GM12873 (cell line): Measurements from ENCODE around the gene NDUFAF3.

Experiments
- CTCF ChIP-seq: IDR thresholded peaks from 2 replicates; pipeline ENCODE4 v1.5.1; 2012; ENCODE audit warnings: low read depth, mild to moderate bottlenecking, moderate library complexity, low read length, control low read depth; ENCODE audit not compliant: insufficient read depth; ENCODE audit errors: missing control alignments

NDUFAF3 gene

DNA sequence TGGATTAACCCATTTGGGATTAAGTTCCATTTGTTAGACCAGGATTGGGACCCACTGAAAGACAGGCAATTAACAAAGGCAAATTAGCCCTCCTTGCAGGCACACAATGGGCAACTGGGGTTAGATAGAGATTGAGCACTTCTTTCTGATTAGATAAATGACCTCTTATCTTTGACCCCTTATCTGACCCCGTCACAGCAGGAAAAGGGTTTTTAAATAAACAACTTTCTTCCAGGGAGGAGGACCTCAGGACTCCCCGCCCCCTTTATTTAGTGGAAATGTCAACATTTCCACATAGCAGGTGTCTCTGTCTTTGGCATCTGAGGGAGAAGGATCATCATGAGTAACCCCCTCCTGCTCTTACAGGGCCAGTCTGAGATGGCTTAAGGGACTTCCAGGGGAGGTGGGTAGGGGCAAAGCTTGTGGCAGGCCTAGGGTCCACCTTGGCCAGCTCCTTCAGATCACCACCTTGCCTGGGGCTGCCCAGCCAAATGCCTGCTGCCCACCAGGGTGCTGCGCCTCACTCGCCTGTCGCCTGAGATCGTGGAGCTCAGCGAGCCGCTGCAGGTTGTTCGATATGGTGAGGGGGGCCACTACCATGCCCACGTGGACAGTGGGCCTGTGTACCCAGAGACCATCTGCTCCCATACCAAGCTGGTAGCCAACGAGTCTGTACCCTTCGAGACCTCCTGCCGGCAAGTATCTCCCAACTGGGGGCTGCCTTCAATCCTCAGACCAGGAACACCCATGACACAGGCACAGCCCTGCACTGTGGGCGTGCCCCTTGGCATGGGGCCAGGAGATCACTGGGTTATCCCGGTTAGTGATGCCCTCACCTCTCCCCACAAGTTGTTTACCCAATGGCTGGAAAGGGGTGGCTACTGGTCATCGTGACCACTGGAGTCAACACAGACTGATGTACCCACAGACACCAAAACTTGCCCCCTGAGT lies 17.3 kb upstream of the NDUFAF3 start:
- TF ChIP-seq CTCF: no peak

DNA sequence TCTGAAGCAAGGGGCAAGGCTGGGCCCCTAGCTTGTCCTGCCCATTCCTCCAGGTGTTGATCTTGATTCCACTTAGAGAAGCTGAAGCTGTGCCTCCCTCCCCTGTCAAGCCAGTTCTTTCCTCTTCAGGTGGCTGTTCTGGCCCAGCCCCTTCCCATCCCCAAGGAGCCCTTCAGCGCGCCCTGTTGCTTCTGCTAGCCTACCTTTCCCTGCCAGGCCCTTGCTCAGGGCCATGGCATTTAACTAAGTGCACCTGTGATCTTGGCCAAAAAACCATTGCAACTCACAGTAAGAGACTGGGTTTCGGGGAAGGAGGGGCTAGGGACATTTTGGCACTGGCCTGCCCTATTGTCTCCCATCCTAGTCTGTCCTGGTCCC lies 16.6 kb upstream of the NDUFAF3 start:
- TF ChIP-seq CTCF: no peak

- TF ChIP-seq CTCF: no peak
Observed at GRCh38 chr3:49005998-49006397, 15.9 kb upstream of the NDUFAF3 start.

GRCh38 chr3:49006408-49007067 lies 15.4 kb upstream of the NDUFAF3 start:
- TF ChIP-seq CTCF: no peak

DNA sequence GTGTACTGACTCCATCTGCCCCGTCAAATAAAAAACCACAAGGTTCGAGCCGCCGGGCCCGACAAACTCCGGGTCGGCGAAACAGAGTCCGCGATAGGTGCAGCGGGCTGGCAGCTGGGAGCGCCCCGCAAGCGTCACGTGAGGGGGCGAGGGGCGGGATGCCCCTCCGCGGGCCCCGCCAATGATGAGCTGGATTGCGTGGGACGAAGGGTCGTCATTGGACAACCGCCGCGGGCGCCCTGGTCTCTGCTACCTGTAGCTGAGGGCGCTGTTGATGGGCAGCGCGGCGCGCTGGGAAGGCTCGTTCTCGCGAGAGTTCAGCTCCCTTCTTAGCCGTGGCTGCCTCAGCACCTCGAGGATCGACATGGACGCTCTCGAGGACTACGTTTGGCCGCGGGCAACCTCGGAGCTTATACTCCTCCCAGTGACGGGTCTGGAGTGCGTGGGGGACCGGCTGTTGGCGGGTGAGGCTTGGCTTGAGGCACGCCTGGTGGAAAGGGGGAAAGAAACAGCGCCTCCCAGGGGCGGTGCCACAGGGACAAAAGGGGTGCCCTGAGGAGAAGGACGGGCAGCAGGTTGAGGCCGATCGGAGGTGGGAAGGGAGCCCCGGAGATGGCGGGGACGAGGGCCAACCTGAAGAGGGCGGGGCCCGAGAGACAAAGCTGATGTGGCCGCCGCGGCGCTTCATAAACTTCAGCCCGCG lies 14.7 kb upstream of the NDUFAF3 start, which contains the start of gene WDR6:
Gene WDR6, plus strand, starts transcription at position 324 of the 703 bp plus-strand sequence. Its CDS starts 41 bp downstream, at position 365.
- TF ChIP-seq CTCF: peak; percentile 48

DNA sequence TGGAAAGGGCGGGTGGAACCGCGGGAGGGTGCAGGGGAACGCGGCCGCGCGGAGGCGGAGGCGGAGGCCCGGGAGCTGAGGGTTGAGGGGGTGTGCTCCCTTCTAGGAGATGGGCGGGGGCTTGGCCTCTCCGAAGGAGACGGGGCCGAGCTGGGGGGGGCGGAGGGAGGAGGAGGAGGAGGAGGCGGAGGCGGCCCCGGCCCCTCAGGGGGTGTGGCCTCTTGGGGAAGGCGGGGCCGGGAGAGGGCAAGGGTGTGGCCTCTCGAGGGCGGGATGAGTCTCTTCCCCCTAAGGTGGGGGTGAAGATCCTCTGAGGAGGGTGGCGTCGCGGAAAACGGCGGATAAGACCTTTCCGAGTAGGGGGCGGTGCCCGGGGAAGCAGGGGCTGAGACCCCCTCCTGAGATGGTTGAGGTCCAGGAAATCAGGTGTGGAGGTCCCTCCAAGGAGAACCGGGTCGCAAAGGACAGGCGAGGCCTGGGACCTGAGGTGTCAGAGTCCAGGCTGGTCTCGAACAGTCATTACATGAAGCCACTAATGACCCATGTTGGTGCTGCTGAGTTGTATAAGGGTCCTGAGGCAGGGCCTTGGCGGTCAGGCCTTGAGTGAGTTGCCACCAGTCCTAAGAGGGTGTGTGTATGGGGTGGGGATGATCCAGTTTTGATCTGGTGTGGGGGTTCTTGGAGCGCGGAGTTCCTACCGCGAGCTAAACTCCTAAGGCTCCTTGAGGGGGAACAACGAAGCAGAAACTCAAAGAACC lies 14.0 kb upstream of the NDUFAF3 start:
- TF ChIP-seq CTCF: no peak
